22Rv1 (cell line): Measurements from ENCODE around the gene SEC16A.

ENCODE experiments used
- ZFX ChIP-seq: fragments of 450-650 bp; IDR thresholded peaks from 2 replicates; pipeline ENCODE4 v1.6.1; 2017; ENCODE audit warnings: antibody characterized with exemption, borderline replicate concordance
- TF ChIP-seq, protein P1 (sequence below): fragments of 450-650 bp; IDR thresholded peaks from 2 replicates; pipeline ENCODE4 v1.5.1; 2017; ENCODE audit warnings: mild to moderate bottlenecking

- TF ChIP-seq, protein P1, sequence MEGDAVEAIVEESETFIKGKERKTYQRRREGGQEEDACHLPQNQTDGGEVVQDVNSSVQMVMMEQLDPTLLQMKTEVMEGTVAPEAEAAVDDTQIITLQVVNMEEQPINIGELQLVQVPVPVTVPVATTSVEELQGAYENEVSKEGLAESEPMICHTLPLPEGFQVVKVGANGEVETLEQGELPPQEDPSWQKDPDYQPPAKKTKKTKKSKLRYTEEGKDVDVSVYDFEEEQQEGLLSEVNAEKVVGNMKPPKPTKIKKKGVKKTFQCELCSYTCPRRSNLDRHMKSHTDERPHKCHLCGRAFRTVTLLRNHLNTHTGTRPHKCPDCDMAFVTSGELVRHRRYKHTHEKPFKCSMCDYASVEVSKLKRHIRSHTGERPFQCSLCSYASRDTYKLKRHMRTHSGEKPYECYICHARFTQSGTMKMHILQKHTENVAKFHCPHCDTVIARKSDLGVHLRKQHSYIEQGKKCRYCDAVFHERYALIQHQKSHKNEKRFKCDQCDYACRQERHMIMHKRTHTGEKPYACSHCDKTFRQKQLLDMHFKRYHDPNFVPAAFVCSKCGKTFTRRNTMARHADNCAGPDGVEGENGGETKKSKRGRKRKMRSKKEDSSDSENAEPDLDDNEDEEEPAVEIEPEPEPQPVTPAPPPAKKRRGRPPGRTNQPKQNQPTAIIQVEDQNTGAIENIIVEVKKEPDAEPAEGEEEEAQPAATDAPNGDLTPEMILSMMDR, result no peak
- no peak for TF ChIP-seq ZFX
These were observed 44.8 kb downstream of the SEC16A start for GRCh38 chr9:136437839-136438547.
